OCI-LY1 (cell line): Measurements from ENCODE around the gene PUS10.

ENCODE experiments used
- H2AFZ ChIP-seq: fragments of 200-600 bp; sonication (generic), shearing (Covaris generic); 2 replicates; pipeline ENCODE4 v1.6.0; 2014; ENCODE audit warnings: antibody characterized with exemption, mild to moderate bottlenecking, low read length
- H3F3A ChIP-seq: fragments of 200-600 bp; sonication (generic), shearing (Covaris generic); 2 replicates; pipeline ENCODE4 v1.6.0; 2014; ENCODE audit warnings: mild to moderate bottlenecking, antibody characterized with exemption, low read length, moderate library complexity; ENCODE audit not compliant: insufficient read depth
- H3K27ac ChIP-seq: fragments of 200-600 bp; sonication (generic); 2 replicates; pipeline ENCODE4 v1.5.1; 2014; ENCODE audit warnings: low read length, mixed run types, mild to moderate bottlenecking, low read depth; ENCODE audit not compliant: poor library complexity, severe bottlenecking
- H3K27me3 ChIP-seq: fragments of 200-600 bp; sonication (generic); 2 replicates; pipeline ENCODE4 v1.6.0; 2014; ENCODE audit warnings: antibody characterized with exemption, mild to moderate bottlenecking, low read length, moderate library complexity; ENCODE audit not compliant: insufficient read depth
- H3K36me3 ChIP-seq: fragments of 200-600 bp; sonication (generic); 2 replicates; pipeline ENCODE4 v1.6.1; 2014; ENCODE audit warnings: mild to moderate bottlenecking, antibody characterized with exemption, low read length, moderate library complexity, mixed read lengths; ENCODE audit not compliant: insufficient read depth
- H3K4me1 ChIP-seq: fragments of 200-600 bp; sonication (generic); 2 replicates; pipeline ENCODE4 v1.5.1; 2014; ENCODE audit warnings: mild to moderate bottlenecking, low read length, moderate library complexity; ENCODE audit not compliant: insufficient read depth, severe bottlenecking
- H3K4me2 ChIP-seq: fragments of 200-600 bp; sonication (generic), shearing (Covaris generic); 2 replicates; pipeline ENCODE4 v1.6.1; 2014; ENCODE audit warnings: low read length
- H3K4me3 ChIP-seq: fragments of 200-600 bp; sonication (generic); 2 replicates; pipeline ENCODE4 v1.5.1; 2014; ENCODE audit warnings: low read length, low read depth, mild to moderate bottlenecking, mixed read lengths; ENCODE audit not compliant: poor library complexity, severe bottlenecking
- H3K79me2 ChIP-seq: fragments of 200-600 bp; shearing (Covaris generic); 2 replicates; pipeline ENCODE4 v1.6.1; 2016; ENCODE audit warnings: mixed run types, low read length, mixed read lengths; ENCODE audit not compliant: insufficient read depth
- H3K9ac ChIP-seq: fragments of 200-600 bp; sonication (generic), shearing (Covaris generic); 2 replicates; pipeline ENCODE4 v1.6.1; 2014; ENCODE audit warnings: mild to moderate bottlenecking, low read length, mixed read lengths
- H3K9me2 ChIP-seq: fragments of 200-600 bp; sonication (generic), shearing (Covaris generic); 2 replicates; pipeline ENCODE4 v1.6.1; 2014; ENCODE audit warnings: low read depth, mild to moderate bottlenecking, low read length, mixed read lengths
- H3K9me3 ChIP-seq: fragments of 200-600 bp; shearing (Covaris generic); 2 replicates; pipeline ENCODE4 v1.6.1; 2014; ENCODE audit warnings: low read length, mixed read lengths
- H4K20me1 ChIP-seq: fragments of 200-600 bp; sonication (generic), shearing (Covaris generic); 2 replicates; pipeline ENCODE4 v1.6.0; 2016; ENCODE audit warnings: mild to moderate bottlenecking, low read length; ENCODE audit not compliant: insufficient read depth
- CTCF ChIP-seq: fragments of 200-600 bp; sonication (generic), shearing (Covaris generic); IDR thresholded peaks from 2 replicates; pipeline ENCODE4 v1.5.1; 2017; ENCODE audit warnings: mild to moderate bottlenecking, antibody characterized with exemption, low read length, moderate library complexity, mixed read lengths
- EZH2 ChIP-seq: fragments of 200-600 bp; sonication (generic), shearing (Covaris generic); IDR thresholded peaks from 2 replicates; pipeline ENCODE4 v1.8.0; 2017; ENCODE audit warnings: borderline replicate concordance, mixed run types, mild to moderate bottlenecking, antibody characterized with exemption, low read length, moderate library complexity, mixed read lengths

The PUS10 gene

DNA sequence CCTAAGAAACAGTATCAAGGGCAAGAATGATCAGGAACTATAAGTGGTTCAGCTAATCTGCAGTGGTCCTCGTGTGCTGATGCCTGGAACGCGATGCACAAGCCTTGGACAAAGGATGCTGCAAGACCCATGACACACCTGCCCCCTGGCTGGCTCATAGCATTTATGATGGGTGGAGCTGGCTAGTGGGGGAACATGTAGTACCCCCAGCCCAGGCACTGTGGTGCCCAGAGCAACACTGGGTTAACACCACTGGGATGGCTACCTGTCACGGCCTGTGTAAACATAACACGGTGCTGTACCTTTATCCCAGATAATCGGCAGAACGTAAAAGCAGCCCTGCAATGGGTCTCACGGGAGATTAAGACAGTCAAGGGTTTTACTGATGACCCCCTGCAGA is 60.8 kb downstream of the PUS10 start:
- H3K36me3 ChIP-seq = peaks cover 16% of the 10 kb centered on the region; the same call in 1 of the 2 replicates
- H3K4me3 ChIP-seq = no peak overlapping the region
- no peak overlapping the region for H3K27ac ChIP-seq
- H3K79me2 ChIP-seq = no peaks in the 10 kb centered on the region
- no peak overlapping the region for H3K9ac ChIP-seq
- H3K9me2 ChIP-seq = no peaks in the 10 kb centered on the region
- H3K9me3 ChIP-seq = no peaks in the 10 kb centered on the region
- no peak overlapping the region for H2AFZ ChIP-seq
- H3F3A ChIP-seq = no peaks in the 10 kb centered on the region
- H4K20me1 ChIP-seq = no peaks in the 10 kb centered on the region
- no peaks in the 10 kb centered on the region for H3K4me1 ChIP-seq
- TF ChIP-seq CTCF = no peak
- TF ChIP-seq EZH2 = no peak
- H3K27me3 ChIP-seq = no peaks in the 10 kb centered on the region
- H3K4me2 ChIP-seq = no peak overlapping the region

DNA sequence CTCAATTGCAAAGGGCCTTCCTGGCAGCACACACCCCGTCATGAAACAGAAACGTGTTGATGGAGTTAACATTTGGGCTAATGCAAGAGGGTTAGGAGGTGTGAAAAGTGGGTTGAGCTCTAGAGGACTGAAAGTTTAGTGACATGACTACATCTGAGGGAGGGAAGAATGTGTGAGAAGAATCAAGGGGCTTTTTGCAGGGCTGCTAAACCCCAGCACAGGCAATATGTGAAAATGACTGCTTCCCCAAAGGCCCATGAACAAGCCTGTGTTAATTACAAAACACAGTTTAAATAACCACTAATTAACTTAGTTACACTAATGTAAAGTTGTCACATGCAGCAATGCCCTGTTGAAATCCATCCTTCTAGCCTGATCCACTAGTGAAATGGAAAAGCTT is 63.9 kb downstream of the PUS10 start:
- no peaks in the 10 kb centered on the region for H3K9me3 ChIP-seq
- no peak overlapping the region for H3K27ac ChIP-seq
- H4K20me1 ChIP-seq = no peaks in the 10 kb centered on the region
- no peaks in the 10 kb centered on the region for H3F3A ChIP-seq
- H3K4me1 ChIP-seq = no peaks in the 10 kb centered on the region
- H3K4me3 ChIP-seq = no peak overlapping the region
- H3K4me2 ChIP-seq = no peak overlapping the region
- peaks cover 28% of the 10 kb centered on the region for H3K36me3 ChIP-seq
- TF ChIP-seq CTCF = no peak
- TF ChIP-seq EZH2 = no peak
- no peak overlapping the region for H3K9ac ChIP-seq
- H3K27me3 ChIP-seq = no peaks in the 10 kb centered on the region
- H2AFZ ChIP-seq = no peak overlapping the region
- no peaks in the 10 kb centered on the region for H3K9me2 ChIP-seq
- H3K79me2 ChIP-seq = no peaks in the 10 kb centered on the region

GRCh38 chr2:60948926-60949579 is 69.0 kb downstream of the PUS10 start:
- peaks cover 33% of the 10 kb centered on the region for H3K36me3 ChIP-seq
- H3K27me3 ChIP-seq = no peaks in the 10 kb centered on the region
- H3K9ac ChIP-seq = no peak overlapping the region
- H4K20me1 ChIP-seq = no peaks in the 10 kb centered on the region
- no peaks in the 10 kb centered on the region for H3K4me1 ChIP-seq
- H3F3A ChIP-seq = no peaks in the 10 kb centered on the region; the same call in 1 of the 2 replicates
- no peaks in the 10 kb centered on the region for H3K9me2 ChIP-seq
- no peaks in the 10 kb centered on the region for H3K79me2 ChIP-seq
- H3K9me3 ChIP-seq = no peaks in the 10 kb centered on the region
- H2AFZ ChIP-seq = no peak overlapping the region
- H3K4me3 ChIP-seq = no peak overlapping the region
- no peak overlapping the region for H3K4me2 ChIP-seq
- TF ChIP-seq CTCF = no peak
- no peak for TF ChIP-seq EZH2
- no peak overlapping the region for H3K27ac ChIP-seq
